Fibroblast of lung (primary cell): ENCODE data around the gene MMUT. TPM values are rescaled to one million over a fixed set of nuclear protein-coding genes. Genes with fewer than 3 reads are reported as not detected.
"Not testable (repeated sequence)": the region's sequence is repeated elsewhere in the genome, so short reads cannot be mapped to it uniquely, and the experiment has no call there.

ENCODE experiments used
- DNase-seq, 2 donors: peaks; one replicate each; pipeline versions ENCODE4 v3.0.0 to v3.0.0-alpha.2; 2010; ENCODE audit warnings: low read depth in 2 of 2
- H2AFZ ChIP-seq: 2 replicates; pipeline ENCODE4 v1.5.1; 2012; ENCODE audit warnings: low read length, control low read depth, inconsistent platforms
- H3K27ac ChIP-seq: 2 replicates; pipeline ENCODE4 v1.5.1; 2011; ENCODE audit warnings: low read length, control low read depth; ENCODE audit not compliant: insufficient read depth
- H3K27me3 ChIP-seq: 2 replicates; pipeline ENCODE4 v1.5.1; 2011; ENCODE audit warnings: mild to moderate bottlenecking, low read length; ENCODE audit not compliant: control insufficient read depth, insufficient read depth
- H3K36me3 ChIP-seq: 2 replicates; pipeline ENCODE4 v1.5.1; 2011; ENCODE audit warnings: low read length; ENCODE audit not compliant: control insufficient read depth, insufficient read depth
- H3K4me1 ChIP-seq: 2 replicates; pipeline ENCODE4 v1.5.1; 2011; ENCODE audit warnings: low read length; ENCODE audit not compliant: control insufficient read depth, insufficient read depth; ENCODE audit errors: extremely low read depth
- H3K4me2 ChIP-seq: 2 replicates; pipeline ENCODE4 v1.5.1; 2011; ENCODE audit warnings: low read length, control low read depth; ENCODE audit not compliant: insufficient read depth; ENCODE audit errors: extremely low read depth
- H3K4me3 ChIP-seq, 4 experiments: fragments of 200-600 bp in 1 of 4; sonication (generic) in 1 of 4; replicated peaks in 1 of 4; 2 replicates each; pipeline ENCODE4 v1.5.1; 2011 to 2016; ENCODE audit warnings: low read length in 4 of 4, low read depth in 3 of 4, mild to moderate bottlenecking in 3 of 4, control low read depth in 2 of 4, inconsistent platforms in 1 of 4, mixed read lengths in 1 of 4; ENCODE audit not compliant: insufficient read depth in 1 of 4; ENCODE audit errors: control extremely low read depth in 1 of 4
- H3K79me2 ChIP-seq: 2 replicates; pipeline ENCODE4 v1.5.1; 2012; ENCODE audit warnings: mild to moderate bottlenecking, low read length, inconsistent platforms; ENCODE audit not compliant: control insufficient read depth, insufficient read depth
- H3K9ac ChIP-seq: 2 replicates; pipeline ENCODE4 v1.5.1; 2011; ENCODE audit warnings: mild to moderate bottlenecking, low read length, control low read depth; ENCODE audit not compliant: insufficient read depth
- H3K9me3 ChIP-seq: 2 replicates; pipeline ENCODE4 v1.5.1; 2012; ENCODE audit warnings: low read depth, low read length; ENCODE audit not compliant: control insufficient read depth, insufficient read depth
- H4K20me1 ChIP-seq: 2 replicates; pipeline ENCODE4 v1.5.1; 2011; ENCODE audit warnings: low read length; ENCODE audit not compliant: control insufficient read depth, insufficient read depth; ENCODE audit errors: extremely low read depth
- CTCF ChIP-seq, 2 donors: IDR thresholded peaks in 1 of 2; conservative IDR thresholded peaks in 1 of 2; 1 replicate in 1 of 2; 2 replicates in 1 of 2; pipeline ENCODE4 v1.5.1; 2011 to 2012; ENCODE audit warnings: low read length in 2 of 2, control low read depth in 1 of 2, inconsistent platforms in 1 of 2, low read depth in 1 of 2, mild to moderate bottlenecking in 1 of 2
- EZH2 ChIP-seq: IDR thresholded peaks from 2 replicates; pipeline ENCODE4 v1.5.1; 2012; ENCODE audit warnings: low read length, control low read depth, mild to moderate bottlenecking; ENCODE audit errors: missing control alignments
- polyA plus RNA-seq, 2 donors: library from polyadenylated mRNA; depleted of rRNA in 1 of 2; stranded (reverse) in 1 of 2; unstranded in 1 of 2; fragments of >200 nt; gene quantifications; 2 replicates each; pipeline ENCODE4 v1.2.1, GENCODE V29; 2011 to 2012; ENCODE audit warnings: missing spikeins in 1 of 2
- total RNA-seq: library from RNA; depleted of rRNA; stranded (reverse); fragments of >200 nt; gene quantifications from 2 replicates; pipeline ENCODE4 v1.2.1, GENCODE V29; 2014

The MMUT gene
- total and polyA plus RNA-seq, 2 donors (not counting 1 experiment from before 2014, with no cell fraction given), result 20.8 to 28.0 TPM

- DNase-seq, result no peak
- Histone ChIP-seq H3K27me3 (no peaks in the 10 kb centered on the region), H3K4me1 (no peaks in the 10 kb centered on the region), H3K4me2 (no peak overlapping the region), H3K27ac (no peak overlapping the region), H3K9ac (no peak overlapping the region), H3K4me3 (no peak overlapping the region), H2AFZ (no peak overlapping the region), H3K79me2 (no peaks in the 10 kb centered on the region), H3K36me3 (no peaks in the 10 kb centered on the region), H4K20me1 (no peaks in the 10 kb centered on the region), H3K9me3 (no peaks in the 10 kb centered on the region)
- TF ChIP-seq CTCF (conservative IDR thresholded peaks at IDR 0.05 in 1 of 2, IDR thresholded peaks at IDR 0.05 in 1 of 2; ENCODE audit: low read depth in 1 of 2, low read length in 2 of 2), result no peak
- no peak for TF ChIP-seq EZH2
Observed at GRCh38 chr6:49499126-49499525, 36.1 kb upstream of the MMUT start.

GRCh38 chr6:49497304-49497703, 34.3 kb upstream of the MMUT start:
- H3K27ac ChIP-seq, result no peak overlapping the region
- DNase-seq, result no peak
- no peak overlapping the region for H3K4me2 ChIP-seq
- H4K20me1 ChIP-seq, result no peaks in the 10 kb centered on the region
- no peak overlapping the region for H3K9ac ChIP-seq
- no peak overlapping the region for H2AFZ ChIP-seq
- no peaks in the 10 kb centered on the region for H3K27me3 ChIP-seq
- TF ChIP-seq EZH2 (no peak), CTCF (conservative IDR thresholded peaks at IDR 0.05 in 1 of 2, IDR thresholded peaks at IDR 0.05 in 1 of 2; ENCODE audit: low read depth in 1 of 2, low read length in 2 of 2) (no peak)
- H3K79me2 ChIP-seq, result no peaks in the 10 kb centered on the region
- no peaks in the 10 kb centered on the region for H3K4me1 ChIP-seq
- no peaks in the 10 kb centered on the region for H3K36me3 ChIP-seq
- no peaks in the 10 kb centered on the region for H3K9me3 ChIP-seq
- no peak overlapping the region for H3K4me3 ChIP-seq

GRCh38 chr6:49490633-49491032, 27.6 kb upstream of the MMUT start:
- no peaks in the 10 kb centered on the region for H3K9me3 ChIP-seq
- no peak for DNase-seq
- H3K27ac ChIP-seq, result no peak overlapping the region
- no peaks in the 10 kb centered on the region for H3K4me1 ChIP-seq
- no peak overlapping the region for H3K9ac ChIP-seq
- H2AFZ ChIP-seq, result no peak overlapping the region
- H3K4me2 ChIP-seq, result no peak overlapping the region
- H3K27me3 ChIP-seq, result no peaks in the 10 kb centered on the region
- H3K4me3 ChIP-seq, result no peak overlapping the region
- H3K79me2 ChIP-seq, result no peaks in the 10 kb centered on the region
- no peaks in the 10 kb centered on the region for H4K20me1 ChIP-seq
- TF ChIP-seq EZH2 (no peak), CTCF (conservative IDR thresholded peaks at IDR 0.05 in 1 of 2, IDR thresholded peaks at IDR 0.05 in 1 of 2; ENCODE audit: low read depth in 1 of 2, low read length in 2 of 2) (no peak)
- no peaks in the 10 kb centered on the region for H3K36me3 ChIP-seq

- not testable (repeated sequence) for H2AFZ ChIP-seq, H4K20me1 ChIP-seq, H3K27me3 ChIP-seq, H3K79me2 ChIP-seq, H3K4me3 ChIP-seq, H3K36me3 ChIP-seq, H3K4me2 ChIP-seq, H3K27ac ChIP-seq, H3K9ac ChIP-seq, DNase-seq, H3K9me3 ChIP-seq, H3K4me1 ChIP-seq
Observed at GRCh38 chr6:49483380-49483779, 20.3 kb upstream of the MMUT start.

- H3K27me3 ChIP-seq, H3K4me2 ChIP-seq, H3K36me3 ChIP-seq, H3K9ac ChIP-seq, H3K79me2 ChIP-seq, H2AFZ ChIP-seq, H3K9me3 ChIP-seq, H3K4me1 ChIP-seq, DNase-seq, H4K20me1 ChIP-seq, H3K4me3 ChIP-seq, H3K27ac ChIP-seq: not testable (repeated sequence)
Observed at GRCh38 chr6:49481846-49482245, 18.8 kb upstream of the MMUT start.
